Heart left ventricle (tissue), 13 donors: ENCODE data around the gene CCDC71.

ENCODE experiments used
- CTCF ChIP-seq, 12 donors: fragments of 200-600 bp; sonication (generic) in 4 of 12; IDR thresholded peaks; one replicate each; pipeline versions ENCODE4 v1.5.0 to v1.8.0; 2018 to 2022; ENCODE audit warnings: antibody characterized with exemption in 12 of 12, mild to moderate bottlenecking in 5 of 12
- POLR2A ChIP-seq, 2 donors: fragments of 450-650 bp; IDR thresholded peaks; one replicate each; pipeline ENCODE4 v1.6.1; 2017; ENCODE audit warnings: antibody characterized with exemption in 2 of 2, mild to moderate bottlenecking in 2 of 2, moderate library complexity in 2 of 2
- donor health status: ischemic (EF 13 %, LVEDD 7.1; RV severe dilation, severe dysfunction).
- donor health status: DM: no; HTN: yes; CAD: no.
- donor health status: DM: no; HTN: no; CAD: no.
- donor health status: ischemic (EF 25% LVEDD 6.9; RV normal size, moderate dysfunction).
- donor health status: ischemic (EF 25% LVEDD 5.7; RV mildly dilated, moderate dysfunction).
- donor health status: ischemic (EF 35%, LVEDD 5.7; RV mildly dilated, moderate dysfunction).
- donor health status: nonischemic (EF 11% LVEDD 7.7; RV severe dilation, severe dysfunction).
- donor health status: DM: yes; HTN: yes; CAD: no.
- donor health status: PGD.
- donor health status: ischemic (EF 29% LVEDD 5.4; RV normal size, mild dysfunction).
- donor health status: nonischemic (EF 23%, LVEDD 6.1; RV moderate dilation, normal function).

DNA sequence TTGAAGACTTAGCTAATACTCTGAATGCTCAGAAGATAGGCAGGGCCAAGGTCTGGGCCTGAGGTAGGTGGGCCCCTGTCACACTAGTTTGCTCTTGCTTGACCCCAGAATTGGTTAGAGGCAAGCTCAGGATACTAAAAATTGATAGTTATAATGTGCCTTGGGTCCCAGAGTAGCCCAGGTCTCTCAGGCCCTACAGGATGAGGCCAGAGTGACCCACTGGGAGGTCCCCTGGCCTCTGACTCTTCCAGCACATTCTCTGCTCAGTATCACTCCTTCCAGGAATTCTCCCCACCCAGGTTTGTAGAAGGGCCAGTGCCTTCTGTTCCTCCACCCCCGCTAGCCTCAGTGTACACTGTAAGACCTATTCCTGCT lies 4.6 kb upstream of the CCDC71 start:
- no peak for TF ChIP-seq CTCF (IDR thresholded peaks at IDR 0.05)
- TF ChIP-seq POLR2A (IDR thresholded peaks at IDR 0.05), result no peak
